Fibroblast of lung (primary cell): ENCODE data around the gene SH3BGRL3. TPM values are rescaled to one million over a fixed set of nuclear protein-coding genes. Genes with fewer than 3 reads are reported as not detected.
"Not testable (repeated sequence)": the region's sequence is repeated elsewhere in the genome, so short reads cannot be mapped to it uniquely, and the experiment has no call there.

Experiments used
- DNase-seq, 2 donors: peaks; one replicate each; pipeline versions ENCODE4 v3.0.0 to v3.0.0-alpha.2; 2010; ENCODE audit warnings: low read depth in 2 of 2
- H2AFZ ChIP-seq: 2 replicates; pipeline ENCODE4 v1.5.1; 2012; ENCODE audit warnings: low read length, control low read depth, inconsistent platforms
- H3K27ac ChIP-seq: 2 replicates; pipeline ENCODE4 v1.5.1; 2011; ENCODE audit warnings: low read length, control low read depth; ENCODE audit not compliant: insufficient read depth
- H3K27me3 ChIP-seq: 2 replicates; pipeline ENCODE4 v1.5.1; 2011; ENCODE audit warnings: mild to moderate bottlenecking, low read length; ENCODE audit not compliant: control insufficient read depth, insufficient read depth
- H3K36me3 ChIP-seq: 2 replicates; pipeline ENCODE4 v1.5.1; 2011; ENCODE audit warnings: low read length; ENCODE audit not compliant: control insufficient read depth, insufficient read depth
- H3K4me1 ChIP-seq: 2 replicates; pipeline ENCODE4 v1.5.1; 2011; ENCODE audit warnings: low read length; ENCODE audit not compliant: control insufficient read depth, insufficient read depth; ENCODE audit errors: extremely low read depth
- H3K4me2 ChIP-seq: 2 replicates; pipeline ENCODE4 v1.5.1; 2011; ENCODE audit warnings: low read length, control low read depth; ENCODE audit not compliant: insufficient read depth; ENCODE audit errors: extremely low read depth
- H3K4me3 ChIP-seq, 4 experiments: fragments of 200-600 bp in 1 of 4; sonication (generic) in 1 of 4; replicated peaks in 1 of 4; 2 replicates each; pipeline ENCODE4 v1.5.1; 2011 to 2016; ENCODE audit warnings: low read length in 4 of 4, low read depth in 3 of 4, mild to moderate bottlenecking in 3 of 4, control low read depth in 2 of 4, inconsistent platforms in 1 of 4, mixed read lengths in 1 of 4; ENCODE audit not compliant: insufficient read depth in 1 of 4; ENCODE audit errors: control extremely low read depth in 1 of 4
- H3K79me2 ChIP-seq: 2 replicates; pipeline ENCODE4 v1.5.1; 2012; ENCODE audit warnings: mild to moderate bottlenecking, low read length, inconsistent platforms; ENCODE audit not compliant: control insufficient read depth, insufficient read depth
- H3K9ac ChIP-seq: 2 replicates; pipeline ENCODE4 v1.5.1; 2011; ENCODE audit warnings: mild to moderate bottlenecking, low read length, control low read depth; ENCODE audit not compliant: insufficient read depth
- H3K9me3 ChIP-seq: 2 replicates; pipeline ENCODE4 v1.5.1; 2012; ENCODE audit warnings: low read depth, low read length; ENCODE audit not compliant: control insufficient read depth, insufficient read depth
- H4K20me1 ChIP-seq: 2 replicates; pipeline ENCODE4 v1.5.1; 2011; ENCODE audit warnings: low read length; ENCODE audit not compliant: control insufficient read depth, insufficient read depth; ENCODE audit errors: extremely low read depth
- CTCF ChIP-seq, 2 donors: IDR thresholded peaks in 1 of 2; conservative IDR thresholded peaks in 1 of 2; 1 replicate in 1 of 2; 2 replicates in 1 of 2; pipeline ENCODE4 v1.5.1; 2011 to 2012; ENCODE audit warnings: low read length in 2 of 2, control low read depth in 1 of 2, inconsistent platforms in 1 of 2, low read depth in 1 of 2, mild to moderate bottlenecking in 1 of 2
- EZH2 ChIP-seq: IDR thresholded peaks from 2 replicates; pipeline ENCODE4 v1.5.1; 2012; ENCODE audit warnings: low read length, control low read depth, mild to moderate bottlenecking; ENCODE audit errors: missing control alignments
- polyA minus RNA-seq: library from RNA; depleted of rRNA, polyadenylated mRNA; stranded (reverse); fragments of >200 nt; gene quantifications from 2 replicates; pipeline ENCODE4 v1.2.3, GENCODE V29; 2011; ENCODE audit warnings: low replicate concordance
- polyA plus RNA-seq, 2 donors: library from polyadenylated mRNA; depleted of rRNA in 1 of 2; stranded (reverse) in 1 of 2; unstranded in 1 of 2; fragments of >200 nt; gene quantifications; 2 replicates each; pipeline ENCODE4 v1.2.1, GENCODE V29; 2011 to 2012; ENCODE audit warnings: missing spikeins in 1 of 2
- total RNA-seq: library from RNA; depleted of rRNA; stranded (reverse); fragments of >200 nt; gene quantifications from 2 replicates; pipeline ENCODE4 v1.2.1, GENCODE V29; 2014

Gene SH3BGRL3
- total RNA-seq = 12.8 and 39.6 TPM in 2 replicates
- polyA plus RNA-seq = 200 and 261 TPM in 2 replicates
- 580 and 703 TPM in 2 replicates for polyA plus RNA-seq (2012)
- polyA minus RNA-seq = 914 and 1,082 TPM in 2 replicates

GRCh38 chr1:26279456-26280332 lies at the start of gene SH3BGRL3:
Gene SH3BGRL3 (plus strand): TSS chr1:26280086. CDS start chr1:26280156, 70 bp downstream.
- TF ChIP-seq EZH2 = no peak
- peak; percentile 46 to 61 for TF ChIP-seq CTCF (conservative IDR thresholded peaks at IDR 0.05 in 1 of 2, IDR thresholded peaks at IDR 0.05 in 1 of 2; ENCODE audit: low read depth in 1 of 2, low read length in 2 of 2)
- Histone ChIP-seq H3K4me3 (peak within 1 kb of the TSS; percentile 71 to 96 (median 78)), H3K4me2 (peak within 1 kb of the TSS; percentile 91), H4K20me1 (no peaks in the 10 kb centered on the region), H3K79me2 (peaks cover 39% of the 10 kb centered on the region), H3K9ac (peak within 1 kb of the TSS; percentile 77), H3K27me3 (no peaks in the 10 kb centered on the region), H3K4me1 (peaks cover 69% of the 10 kb centered on the region), H3K9me3 (no peaks in the 10 kb centered on the region), H2AFZ (peak within 1 kb of the TSS; percentile 34), H3K36me3 (peaks cover 11% of the 10 kb centered on the region), H3K27ac (peak within 1 kb of the TSS; percentile 84)
- peak; percentile 82 to 85 for DNase-seq

GRCh38 chr1:26230682-26231081 lies 49.2 kb upstream of the SH3BGRL3 start:
- not testable (repeated sequence) for H2AFZ ChIP-seq, H3K27ac ChIP-seq, H3K27me3 ChIP-seq, H3K9ac ChIP-seq, H3K4me2 ChIP-seq, H3K9me3 ChIP-seq, H3K79me2 ChIP-seq, H3K36me3 ChIP-seq, H3K4me3 ChIP-seq, DNase-seq, H3K4me1 ChIP-seq, H4K20me1 ChIP-seq

- H3K79me2 ChIP-seq = peaks cover 32% of the 10 kb centered on the region
- peak; percentile 94 to 97 for DNase-seq
- peak within 1 kb of the TSS; percentile 99 for H2AFZ ChIP-seq
- H3K4me2 ChIP-seq = peak within 1 kb of the TSS; percentile 94
- H3K4me3 ChIP-seq = peak within 1 kb of the TSS; percentile 73 to 99 (median 96)
- TF ChIP-seq CTCF (conservative IDR thresholded peaks at IDR 0.05 in 1 of 2, IDR thresholded peaks at IDR 0.05 in 1 of 2; ENCODE audit: low read depth in 1 of 2, low read length in 2 of 2) = peak; percentile 81 to 90
- no peak for TF ChIP-seq EZH2
- peak within 1 kb of the TSS; percentile 85 for H3K27ac ChIP-seq
- no peaks in the 10 kb centered on the region for H3K27me3 ChIP-seq
- H3K9me3 ChIP-seq = no peaks in the 10 kb centered on the region
- peak within 1 kb of the TSS; percentile 75 for H3K9ac ChIP-seq
- no peaks in the 10 kb centered on the region for H3K4me1 ChIP-seq
- no peaks in the 10 kb centered on the region for H3K36me3 ChIP-seq
- no peaks in the 10 kb centered on the region for H4K20me1 ChIP-seq
Observed at GRCh38 chr1:26233903-26234643, 45.8 kb upstream of the SH3BGRL3 start, which contains the start of gene CEP85. Gene CEP85 (plus strand): TSS chr1:26234200. CDS start chr1:26239784, 5,584 bp downstream.
